GM19193 (cell line): ENCODE measurements around the gene CDC42BPB.

Source experiments
- POLR2A ChIP-seq: IDR thresholded peaks from 4 replicates; pipeline ENCODE4 v1.6.1; 2011; ENCODE audit not compliant: insufficient read depth, insufficient read length; ENCODE audit errors: extremely low read depth

The CDC42BPB gene

DNA sequence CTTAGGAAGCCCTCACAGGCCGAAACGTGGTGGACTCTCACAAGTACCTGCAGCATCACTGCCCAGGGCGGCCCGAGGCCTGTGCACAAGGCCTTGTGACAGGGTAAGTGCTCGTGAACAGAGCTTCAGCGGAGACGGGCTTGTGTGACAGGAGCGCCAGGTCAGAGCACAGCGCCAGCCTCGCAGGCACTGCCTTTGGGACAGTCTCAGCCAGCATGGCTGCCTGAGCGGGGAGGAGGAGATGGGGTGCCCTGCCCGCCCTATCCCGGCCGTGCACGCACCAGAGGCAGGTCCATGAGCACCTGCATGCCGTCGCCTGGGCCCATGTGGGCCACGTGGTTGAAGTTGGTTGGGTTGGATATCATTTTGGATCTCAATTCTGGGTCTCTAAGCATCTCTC, 118.0 kb downstream of the CDC42BPB start:
- no peak for TF ChIP-seq POLR2A

DNA sequence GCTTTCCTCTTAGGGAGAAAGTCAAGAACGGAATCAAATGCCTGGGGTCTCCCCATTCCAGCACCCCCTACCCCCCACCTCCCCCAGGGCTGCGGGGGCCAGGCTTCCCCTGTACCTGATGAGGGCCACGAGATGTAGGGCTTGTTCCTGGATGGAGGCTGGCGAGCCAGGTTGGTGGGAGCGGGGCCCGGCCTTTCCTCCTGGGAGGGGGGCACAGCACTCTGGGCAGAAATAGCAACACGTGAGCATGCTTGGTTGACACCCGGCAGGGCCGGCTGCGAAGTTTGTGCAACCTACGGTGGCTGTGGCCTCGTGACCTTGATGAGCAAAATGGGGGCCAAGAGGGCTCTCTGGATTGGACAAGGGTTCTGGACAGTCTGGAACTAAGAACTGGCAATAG, 119.2 kb downstream of the CDC42BPB start:
- TF ChIP-seq POLR2A: no peak

DNA sequence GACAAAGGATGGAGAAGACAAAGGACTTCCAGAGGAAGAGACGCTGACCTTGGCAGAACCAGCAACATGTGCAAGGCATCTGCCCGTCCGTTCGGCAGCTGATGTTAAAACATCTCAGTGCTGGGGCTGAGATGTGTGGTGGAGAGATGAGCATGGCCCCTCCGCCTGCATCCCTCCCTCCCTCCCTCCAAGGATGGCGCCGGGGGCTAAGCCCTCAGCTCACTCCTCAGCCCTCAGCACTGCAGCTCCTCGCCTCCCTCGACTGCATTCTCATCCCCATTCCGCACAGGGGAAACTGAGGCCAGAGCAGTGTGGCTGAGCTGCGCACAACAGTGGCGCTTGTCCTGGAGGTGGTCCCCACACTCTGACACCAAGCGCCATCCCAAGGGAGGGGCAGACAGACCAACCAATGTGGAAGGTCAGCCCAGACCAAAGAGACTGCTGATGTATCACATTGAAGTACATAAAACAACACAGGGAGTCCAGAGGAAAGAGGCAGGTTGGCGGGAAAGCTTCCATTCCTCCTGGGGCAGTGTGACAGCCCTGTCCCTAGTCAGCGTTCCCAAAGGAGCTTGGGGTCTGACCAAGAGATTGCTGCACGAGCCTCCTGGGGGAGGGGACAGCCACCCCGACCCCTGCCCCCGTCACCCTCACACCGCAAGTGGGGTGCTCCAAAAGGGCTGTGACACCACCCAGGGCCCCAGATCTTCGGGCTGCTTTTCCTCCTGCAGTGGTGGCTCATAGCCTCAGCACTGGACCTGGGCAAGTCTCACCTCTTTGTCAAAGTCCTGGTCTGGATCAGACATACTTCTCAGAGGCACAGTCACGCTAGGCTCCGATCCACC, 119.8 kb downstream of the CDC42BPB start:
- TF ChIP-seq POLR2A: no peak

DNA sequence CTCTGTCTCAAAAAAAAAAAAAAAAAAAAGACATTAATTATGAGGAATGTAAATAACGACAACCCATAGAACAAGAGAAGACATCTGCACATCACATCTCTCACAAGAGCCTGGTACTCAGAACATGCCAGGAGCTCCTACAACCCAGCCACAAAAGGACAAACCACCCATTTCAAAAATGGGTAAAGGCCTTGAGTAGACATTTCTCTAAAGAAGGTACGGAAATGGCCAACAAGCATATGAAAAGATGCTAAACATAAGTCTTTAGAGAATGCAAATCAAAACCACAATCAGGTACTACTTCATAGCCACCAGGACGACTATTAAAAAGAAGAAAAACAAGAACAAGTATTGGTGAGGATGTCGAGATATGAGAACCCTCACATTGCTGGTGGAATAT, 121.6 kb downstream of the CDC42BPB start:
- no peak for TF ChIP-seq POLR2A

DNA sequence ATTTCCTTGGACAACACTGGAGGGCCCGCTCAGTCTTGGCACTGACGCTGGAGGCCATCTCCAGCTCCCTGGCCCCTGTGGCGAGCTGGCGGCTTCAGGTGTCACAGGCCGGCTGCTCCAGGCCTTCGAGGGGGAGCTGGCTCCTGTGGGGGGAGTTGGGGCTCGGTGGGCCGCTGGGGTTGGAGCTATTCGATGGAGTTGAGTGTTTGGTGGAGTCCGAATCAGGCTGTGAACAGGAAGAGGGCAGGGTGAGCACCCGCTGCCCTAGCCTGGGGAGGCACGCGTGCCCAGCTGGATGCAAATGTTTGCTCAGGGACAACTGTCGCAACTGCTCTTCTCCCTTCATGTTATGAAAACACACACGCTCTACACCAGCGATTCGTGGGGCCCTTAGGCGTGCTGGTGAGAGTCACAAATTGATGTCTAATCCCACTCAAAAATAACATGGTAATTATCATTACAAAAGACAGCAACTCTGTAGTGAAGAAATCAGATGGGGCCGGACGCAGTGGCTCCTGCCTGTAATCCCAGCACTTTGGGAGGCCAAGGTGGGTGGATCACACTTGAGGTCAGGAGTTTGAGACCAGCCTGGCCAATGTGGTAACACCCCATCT, 123.6 kb downstream of the CDC42BPB start:
- no peak for TF ChIP-seq POLR2A

DNA sequence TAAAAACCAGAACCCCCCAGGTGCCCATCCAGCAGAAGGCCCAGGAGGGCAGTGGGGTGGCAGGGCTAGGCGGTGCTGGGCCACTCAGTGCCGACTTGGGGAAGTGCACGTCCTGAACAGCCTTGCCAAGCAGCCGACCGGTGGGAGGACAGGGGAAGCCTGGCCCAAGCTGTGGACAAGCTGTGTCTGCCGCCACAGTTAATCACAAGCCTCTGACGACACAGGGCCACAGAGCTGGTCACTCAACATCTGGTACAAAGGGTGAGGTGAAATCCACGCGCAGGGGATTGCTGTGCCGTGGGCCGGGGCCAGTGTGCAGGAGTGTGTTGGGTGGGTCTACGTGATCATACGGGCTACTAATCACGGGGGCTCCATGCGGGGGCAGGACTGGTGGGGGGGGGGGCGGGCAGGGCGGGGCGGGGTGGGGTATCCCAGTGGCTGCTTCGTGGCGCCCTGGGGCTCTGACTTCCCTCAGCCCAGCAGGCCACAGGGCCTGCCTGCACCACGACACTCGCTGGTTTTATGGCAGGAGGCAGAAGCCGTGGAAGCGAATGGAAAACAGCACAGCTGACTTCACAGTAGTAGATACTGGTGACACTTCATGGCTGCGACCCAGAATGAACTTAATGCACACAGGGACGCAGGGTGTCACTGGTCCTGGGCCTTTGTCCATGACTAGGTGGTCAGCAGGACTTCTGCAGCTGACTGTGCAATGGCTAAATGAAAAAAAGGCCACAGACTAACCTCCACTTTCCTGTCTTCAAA, 124.7 kb downstream of the CDC42BPB start:
- no peak for TF ChIP-seq POLR2A

DNA sequence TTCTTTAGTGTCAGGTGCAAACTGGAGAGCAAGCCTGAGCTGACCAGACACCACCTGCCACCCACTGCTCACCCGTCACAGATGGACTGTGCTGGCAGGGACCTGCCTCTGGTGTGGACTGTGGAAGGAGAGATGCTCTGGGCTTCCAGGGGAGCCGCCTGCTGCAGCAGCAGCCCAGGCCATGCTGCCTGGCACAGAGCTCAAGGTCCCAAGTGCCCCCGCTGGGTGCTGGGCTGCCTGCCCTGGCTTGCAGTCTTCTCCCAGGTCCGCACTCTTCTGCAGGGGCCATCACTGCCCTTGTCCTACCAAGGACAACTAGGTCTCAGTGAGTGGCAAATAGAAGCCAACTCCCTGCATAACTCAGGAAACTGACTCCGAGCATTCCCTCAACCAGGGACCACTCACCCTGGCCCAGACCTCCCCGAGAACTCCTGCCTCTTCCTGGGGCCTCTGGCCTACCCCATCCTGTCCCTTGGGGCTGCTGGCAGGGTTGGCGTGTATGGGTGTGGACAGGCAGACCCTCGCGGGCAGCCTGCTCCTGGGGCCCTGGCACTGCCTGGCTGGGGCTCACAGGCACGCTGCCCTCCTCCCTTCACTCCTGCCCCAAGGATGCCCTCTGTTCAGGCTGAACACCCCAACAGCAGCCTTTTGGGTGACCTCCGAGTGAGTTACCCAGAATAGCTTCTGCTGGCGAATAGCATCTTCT, 125.6 kb downstream of the CDC42BPB start:
- TF ChIP-seq POLR2A: no peak

DNA sequence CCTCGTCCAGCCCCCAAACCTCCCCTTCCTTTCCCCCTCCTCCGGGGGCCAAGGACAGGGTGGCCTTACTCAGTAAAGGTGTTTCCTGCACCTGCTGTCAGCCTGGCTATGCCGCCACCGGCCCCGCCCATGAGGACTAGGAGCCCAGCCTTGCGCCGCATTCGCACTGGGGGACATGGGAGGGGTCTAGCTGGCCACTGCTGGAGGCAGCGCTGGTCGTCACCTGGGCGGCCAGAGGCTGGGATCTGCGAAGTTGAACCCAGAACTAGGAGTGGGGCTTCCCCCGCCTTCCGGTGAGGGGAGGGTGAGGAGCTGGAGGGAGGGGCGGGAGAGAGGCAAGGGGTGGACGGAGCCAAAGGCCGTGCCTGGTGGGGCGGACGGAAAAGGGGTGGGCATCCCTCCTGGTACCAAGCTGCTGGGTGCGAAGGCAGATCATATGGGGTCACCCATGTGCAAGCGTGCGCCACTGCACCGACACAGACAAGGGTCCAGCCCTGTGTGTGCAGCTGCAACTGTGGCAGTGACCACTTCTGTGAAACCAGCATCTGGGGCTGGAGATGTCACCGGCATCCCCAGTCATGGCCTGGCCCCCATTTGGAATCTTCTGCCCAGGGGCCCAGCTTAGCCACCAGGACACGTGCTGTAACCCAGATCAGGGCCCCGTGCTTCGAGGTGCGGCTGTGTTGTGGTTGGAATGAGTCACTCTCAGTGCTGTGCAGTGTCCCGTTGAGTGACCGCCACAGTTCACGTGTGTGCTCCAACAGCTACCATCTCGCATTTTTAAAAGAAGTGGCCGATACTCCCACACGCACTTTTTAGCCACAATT, 126.4 kb downstream of the CDC42BPB start:
- TF ChIP-seq POLR2A: no peak

DNA sequence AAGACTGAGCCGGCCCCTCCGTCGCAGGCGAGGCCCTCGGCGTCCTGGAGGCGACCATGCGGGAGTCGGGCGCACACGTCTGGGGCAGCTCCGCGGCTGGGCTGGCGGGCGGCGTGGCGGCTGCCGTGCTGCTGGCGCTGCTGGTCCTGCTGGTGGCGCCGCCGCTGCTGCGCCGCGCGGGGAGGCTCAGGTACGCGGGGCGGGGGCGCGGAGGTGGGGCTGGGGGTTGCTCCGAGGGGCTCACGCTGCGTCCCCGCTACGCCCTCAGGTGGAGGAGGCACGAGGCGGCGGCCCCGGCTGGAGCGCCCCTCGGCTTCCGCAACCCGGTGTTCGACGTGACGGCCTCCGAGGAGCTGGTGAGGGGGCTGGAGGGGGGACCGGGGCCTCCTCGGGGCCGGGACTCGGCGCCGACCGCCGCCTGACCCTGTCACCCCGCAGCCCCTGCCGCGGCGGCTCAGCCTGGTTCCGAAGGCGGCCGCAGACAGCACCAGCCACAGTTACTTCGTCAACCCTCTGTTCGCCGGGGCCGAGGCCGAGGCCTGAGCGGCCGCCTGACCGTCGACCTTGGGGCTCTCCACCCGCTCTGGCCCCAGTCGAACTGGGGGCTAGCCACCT, 127.1 kb downstream of the CDC42BPB start:
- no peak for TF ChIP-seq POLR2A

DNA sequence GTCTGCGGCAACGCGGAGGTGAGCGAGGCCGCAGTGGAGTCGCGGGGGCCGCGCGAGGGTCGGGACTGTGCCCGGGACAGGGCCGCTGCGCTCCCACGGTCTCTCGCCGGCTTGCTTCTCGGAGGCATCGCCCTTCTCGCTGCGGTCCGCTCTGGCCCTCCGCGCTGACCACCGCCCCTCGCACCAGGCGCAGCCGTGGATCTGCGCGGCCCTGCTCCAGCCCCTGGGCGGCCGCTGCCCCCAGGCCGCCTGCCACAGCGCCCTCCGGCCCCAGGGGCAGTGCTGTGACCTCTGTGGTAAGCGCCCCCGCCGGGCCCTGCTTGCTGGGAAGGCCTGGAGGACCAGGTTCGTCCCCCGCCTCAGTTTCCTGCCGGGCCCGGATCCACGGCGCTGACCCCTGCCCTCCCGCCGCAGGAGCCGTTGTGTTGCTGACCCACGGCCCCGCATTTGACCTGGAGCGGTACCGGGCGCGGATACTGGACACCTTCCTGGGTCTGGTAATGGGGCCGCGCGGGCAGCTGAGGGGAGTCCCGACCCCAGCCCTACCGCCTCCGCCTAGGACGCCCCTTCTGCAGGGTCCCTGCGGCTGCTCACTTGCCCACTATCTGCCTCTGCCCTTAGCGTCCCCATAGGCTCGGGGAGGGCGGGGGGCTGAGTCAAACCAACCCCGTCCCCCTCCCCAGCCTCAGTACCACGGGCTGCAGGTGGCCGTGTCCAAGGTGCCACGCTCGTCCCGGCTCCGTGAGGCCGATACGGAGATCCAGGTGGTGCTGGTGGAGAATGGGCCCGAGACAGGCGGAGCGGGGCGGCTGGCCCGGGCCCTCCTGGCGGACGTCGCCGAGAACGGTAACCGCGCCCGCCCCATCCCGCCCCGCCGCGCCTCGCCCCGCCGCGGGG, 127.9 kb downstream of the CDC42BPB start:
- TF ChIP-seq POLR2A: no peak

DNA sequence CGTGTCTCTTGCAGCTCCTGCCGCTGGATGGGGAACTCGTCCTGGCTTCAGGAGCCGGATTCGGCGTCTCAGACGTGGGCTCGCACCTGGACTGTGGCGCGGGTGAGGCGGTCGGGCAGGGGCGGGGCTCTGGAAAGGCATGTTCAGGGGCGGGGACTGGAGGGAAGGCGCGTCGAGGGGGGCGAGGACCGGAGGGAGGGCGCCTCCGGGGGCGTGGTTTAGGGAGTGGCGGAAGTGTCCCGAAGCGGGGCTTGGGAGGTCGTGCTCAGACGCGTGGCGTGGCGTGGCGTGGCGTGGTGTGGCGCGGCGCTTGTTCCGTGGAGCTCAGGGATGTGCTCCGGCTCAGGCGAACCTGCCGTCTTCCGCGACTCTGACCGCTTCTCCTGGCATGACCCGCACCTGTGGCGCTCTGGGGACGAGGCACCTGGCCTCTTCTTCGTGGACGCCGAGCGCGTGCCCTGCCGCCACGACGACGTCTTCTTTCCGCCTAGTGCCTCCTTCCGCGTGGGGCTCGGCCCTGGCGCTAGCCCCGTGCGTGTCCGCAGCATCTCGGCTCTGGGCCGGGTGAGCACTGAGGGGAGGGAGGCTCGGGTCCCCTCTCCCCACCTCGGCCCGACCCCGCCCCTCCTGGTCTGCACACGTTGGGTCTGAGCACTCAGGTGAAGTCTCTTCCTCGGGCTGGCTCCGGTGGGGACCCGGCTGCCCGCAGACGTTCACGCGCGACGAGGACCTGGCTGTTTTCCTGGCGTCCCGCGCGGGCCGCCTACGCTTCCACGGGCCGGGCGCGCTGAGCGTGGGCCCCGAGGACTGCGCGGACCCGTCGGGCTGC, 128.7 kb downstream of the CDC42BPB start:
- TF ChIP-seq POLR2A: no peak

DNA sequence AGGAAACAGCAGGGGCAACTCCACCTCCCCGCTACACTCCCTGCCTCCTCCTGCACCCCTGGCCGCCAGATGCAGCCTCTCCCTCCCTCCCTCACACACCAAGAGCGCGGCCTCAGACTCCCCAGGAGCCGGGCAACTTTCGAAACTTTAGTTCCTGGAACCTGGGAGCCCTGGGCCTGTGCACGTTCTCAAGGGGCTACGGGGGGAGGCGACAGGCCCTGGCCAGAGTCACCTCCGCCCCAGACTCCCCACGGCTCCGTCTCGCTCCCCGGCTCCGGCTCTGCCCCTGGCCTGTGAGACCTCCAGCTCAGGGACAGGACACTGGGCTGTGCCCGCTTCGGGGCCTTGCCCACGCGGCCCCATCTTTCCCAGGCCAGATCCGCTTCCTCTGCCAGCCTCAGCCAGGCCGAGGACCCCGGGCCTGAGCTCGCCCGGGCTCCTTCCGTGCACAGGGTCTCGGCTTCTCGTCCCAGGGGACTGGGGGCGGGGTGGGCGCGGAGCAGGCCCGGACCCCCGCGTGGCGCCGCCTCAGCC, 129.4 kb downstream of the CDC42BPB start:
- no peak for TF ChIP-seq POLR2A

DNA sequence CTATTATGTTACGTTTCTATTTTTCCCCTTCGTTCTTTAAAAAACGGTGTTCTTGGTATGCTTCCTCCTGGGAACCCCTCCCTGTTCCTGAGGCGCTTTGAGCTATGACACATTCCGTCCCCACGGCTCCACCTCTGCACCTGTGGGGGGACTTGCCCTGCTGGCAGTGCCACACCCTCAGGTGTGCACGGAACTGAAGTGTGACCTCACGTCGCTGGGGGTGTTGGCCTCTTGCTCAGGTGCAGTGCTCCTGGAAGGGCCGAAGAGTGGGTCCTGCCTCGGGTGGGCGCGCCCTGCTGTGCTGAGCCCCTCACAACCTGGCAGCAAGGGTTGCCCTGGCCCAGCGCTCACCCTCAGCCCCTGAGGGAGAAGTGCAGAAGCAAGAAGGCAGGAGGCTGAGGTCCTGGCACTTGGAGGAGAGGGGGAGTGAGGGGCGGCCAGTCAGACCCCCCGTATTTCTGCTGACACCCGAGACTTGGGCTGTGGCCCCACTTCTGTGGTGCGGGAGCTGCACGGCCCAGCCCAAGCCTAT, 129.9 kb downstream of the CDC42BPB start:
- TF ChIP-seq POLR2A: no peak
